Stimulated activated CD8-positive, alpha-beta memory T cell treated with anti-CD3 and anti-CD28 coated beads, Interleukin-4, amount 100 ng/mL, for 24 hours (primary cell): ENCODE results near the gene CDC25B.

Source experiments
- DNase-seq: peaks from one replicate; pipeline ENCODE4 v3.0.0-alpha.2; 2020; ENCODE audit warnings: low read depth

The CDC25B gene

GRCh38 chr20:3804254-3804751 lies 8.2 kb downstream of the CDC25B start:
- DNase-seq = no peak

GRCh38 chr20:3804781-3805180 lies 8.7 kb downstream of the CDC25B start:
- DNase-seq = no peak

- DNase-seq = no peak
Observed at GRCh38 chr20:3808544-3808943, 12.4 kb downstream of the CDC25B start.

DNA sequence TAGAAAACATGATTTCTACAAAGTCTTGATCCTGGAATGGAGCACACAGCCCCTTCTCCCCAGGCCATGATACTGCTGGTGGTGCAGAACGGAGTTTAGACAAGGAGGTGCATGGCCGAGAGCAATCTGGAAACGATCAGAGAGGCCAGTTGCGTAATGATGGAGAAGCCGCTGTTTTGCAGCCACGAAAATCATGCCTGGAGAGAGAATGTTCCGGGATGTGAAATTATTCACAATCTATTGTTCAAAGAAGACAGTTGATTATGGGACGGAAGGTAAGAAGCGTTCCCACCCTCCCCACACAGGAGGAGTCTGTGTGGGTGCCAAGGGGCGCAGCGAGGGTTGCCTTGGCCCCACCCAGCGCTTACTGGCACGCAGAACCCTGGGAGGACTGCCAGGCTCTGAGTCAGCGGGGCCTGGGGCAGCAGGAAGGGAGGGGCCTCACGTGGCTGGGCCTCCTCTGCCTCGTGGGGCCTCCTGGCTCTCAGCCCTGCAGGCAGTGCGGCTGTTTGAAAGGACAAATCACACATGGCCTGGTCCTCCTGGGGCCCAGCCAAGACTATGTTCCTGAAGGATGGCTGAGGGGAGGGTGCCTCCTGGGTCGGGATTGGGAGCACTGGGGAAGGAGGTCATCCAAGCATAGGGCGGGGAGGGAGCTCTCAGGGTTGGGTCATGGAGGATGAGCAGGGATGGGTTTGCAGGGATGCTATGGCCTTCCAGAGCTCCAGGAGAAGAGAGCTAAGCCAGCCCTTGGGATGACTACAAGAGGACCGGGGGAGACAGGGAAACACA lies 15.6 kb downstream of the CDC25B start:
- DNase-seq = peak; percentile 89

- no peak for DNase-seq
Observed at GRCh38 chr20:3812259-3812681, 16.2 kb downstream of the CDC25B start.

GRCh38 chr20:3812975-3813847 lies 17.1 kb downstream of the CDC25B start:
- DNase-seq = no peak

- no peak for DNase-seq
Observed at GRCh38 chr20:3813848-3814581, 17.9 kb downstream of the CDC25B start.

- no peak for DNase-seq
Observed at GRCh38 chr20:3814928-3815495, 18.9 kb downstream of the CDC25B start.

- no peak for DNase-seq
Observed at GRCh38 chr20:3815703-3816315, 19.7 kb downstream of the CDC25B start.

- DNase-seq = no peak
Observed at GRCh38 chr20:3818155-3819151, 22.3 kb downstream of the CDC25B start.

GRCh38 chr20:3819411-3820047 lies 23.4 kb downstream of the CDC25B start:
- DNase-seq = no peak

DNA sequence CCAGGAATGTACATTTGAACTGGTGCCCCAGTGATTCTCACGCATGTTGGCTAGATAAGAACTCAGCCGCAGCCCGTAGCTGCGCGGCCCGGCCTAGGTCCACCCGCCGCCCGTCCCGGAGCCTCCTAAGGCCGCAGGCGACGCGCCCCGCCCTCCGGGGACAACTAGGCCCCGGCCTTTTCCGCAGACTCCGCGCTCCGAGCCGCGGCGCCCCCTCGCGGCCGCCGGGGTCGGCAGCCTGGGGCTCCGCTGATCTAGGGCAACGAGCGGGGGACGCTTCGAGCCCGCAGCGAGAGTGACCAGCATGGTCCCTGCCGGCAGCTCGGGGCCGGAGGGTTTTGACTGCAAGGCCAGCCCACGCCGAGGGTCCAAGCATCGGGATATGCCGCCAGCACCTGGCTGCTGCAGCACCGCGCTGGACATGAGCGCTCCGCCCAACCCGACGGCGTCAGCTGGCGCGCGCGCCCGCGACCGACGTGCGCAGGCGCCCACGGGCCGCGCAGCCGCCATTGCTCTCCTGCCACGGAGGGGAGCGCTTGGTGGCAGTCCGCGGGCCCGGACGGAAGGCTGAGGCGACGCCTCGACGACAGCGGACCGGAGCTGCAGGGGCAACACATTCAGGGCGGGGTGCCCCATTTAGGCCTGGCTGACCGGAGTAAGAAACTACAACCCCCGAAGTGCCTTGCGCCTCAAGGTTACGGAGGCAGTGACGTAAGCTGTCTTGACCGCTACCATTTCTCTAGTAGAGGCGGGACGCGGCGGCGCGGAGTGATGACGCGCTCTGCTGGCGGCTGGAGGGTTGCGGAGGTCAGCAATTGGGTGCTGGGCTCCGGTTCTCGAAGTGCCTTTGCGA lies 24.2 kb downstream of the CDC25B start, which contains the start of gene AP5S1:
Gene AP5S1, plus strand, starts transcription at position 500 of the 853 bp plus-strand sequence. CDS start 1,571 bp downstream, outside the sequence.
- DNase-seq = peak; percentile 90

DNA sequence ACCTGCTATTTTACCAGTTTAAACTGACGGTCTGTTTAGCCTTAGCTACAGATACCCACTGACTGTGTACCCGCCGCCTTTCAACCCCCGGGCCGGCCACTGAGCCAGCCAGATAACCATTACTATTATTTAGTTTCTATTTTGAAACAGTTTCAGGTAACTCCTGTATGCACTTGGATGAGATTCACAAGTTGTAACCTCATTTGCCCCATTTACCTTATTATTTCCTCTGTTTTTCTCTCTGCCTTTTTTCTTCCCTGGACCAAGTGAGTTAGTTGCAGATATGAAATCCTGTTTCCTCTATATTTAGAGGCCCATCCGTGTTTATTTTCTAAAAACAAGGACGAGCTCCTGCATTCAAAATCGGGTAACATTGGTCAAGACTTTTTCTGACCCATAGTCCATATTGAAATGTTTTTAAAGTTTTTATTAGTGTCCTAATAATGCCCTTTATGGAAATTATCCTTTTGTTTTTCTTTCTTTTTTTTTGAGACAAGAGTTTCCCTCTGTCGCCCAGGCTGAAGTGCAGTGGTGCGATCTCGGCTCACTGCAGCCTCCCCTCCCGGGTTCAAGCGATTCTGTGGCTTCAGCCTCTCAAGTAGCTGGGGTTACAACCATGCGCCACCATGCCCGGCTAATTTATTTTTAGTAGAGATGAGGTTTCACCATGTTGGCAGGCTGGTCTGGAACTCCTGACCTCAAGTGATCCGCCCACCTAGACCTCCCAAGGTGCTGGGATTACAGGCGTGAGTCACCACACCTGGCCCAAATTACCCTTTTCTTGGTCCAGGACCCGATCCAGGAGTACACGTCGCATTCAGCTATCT lies 25.0 kb downstream of the CDC25B start:
- no peak for DNase-seq

DNA sequence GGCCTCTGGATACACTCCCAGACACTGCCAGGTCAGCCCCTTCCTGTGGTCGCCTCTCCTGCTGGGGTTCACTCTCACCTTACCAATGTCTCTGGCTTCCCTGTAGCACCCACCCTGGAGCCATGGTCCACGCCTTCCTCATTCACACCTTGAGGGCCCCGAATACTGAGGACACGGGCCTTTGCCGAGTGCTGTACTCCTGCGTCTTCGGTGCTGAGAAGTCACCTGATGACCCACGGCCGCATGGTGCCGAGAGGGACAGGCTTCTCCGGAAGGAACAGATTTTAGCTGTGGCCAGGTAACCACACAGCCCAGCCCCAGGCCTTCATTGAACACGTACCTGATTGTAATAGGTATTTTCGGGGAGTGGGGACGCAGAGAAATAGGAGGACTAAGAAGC lies 25.9 kb downstream of the CDC25B start:
- no peak for DNase-seq

DNA sequence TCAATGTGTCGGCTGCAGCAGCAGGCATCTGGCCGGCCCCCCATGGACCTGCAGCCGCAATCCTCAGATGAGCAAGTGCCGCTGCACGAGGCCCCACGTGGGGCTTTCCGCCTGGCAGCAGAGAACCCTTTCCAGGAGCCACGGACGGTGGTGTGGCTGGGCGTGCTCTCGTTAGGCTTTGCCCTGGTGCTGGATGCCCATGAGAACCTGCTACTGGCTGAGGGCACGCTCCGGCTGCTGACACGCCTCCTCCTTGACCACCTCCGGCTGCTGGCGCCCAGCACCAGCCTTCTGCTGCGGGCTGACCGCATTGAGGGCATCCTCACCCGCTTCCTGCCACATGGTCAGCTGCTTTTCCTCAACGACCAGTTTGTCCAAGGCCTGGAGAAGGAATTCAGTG lies 27.8 kb downstream of the CDC25B start:
- DNase-seq = no peak

- DNase-seq = no peak
Observed at GRCh38 chr20:3825526-3825925, 29.4 kb downstream of the CDC25B start.

GRCh38 chr20:3826420-3826819 lies 30.3 kb downstream of the CDC25B start:
- DNase-seq = no peak

GRCh38 chr20:3828798-3829197 lies 32.7 kb downstream of the CDC25B start:
- no peak for DNase-seq
